ENCODE data around the gene CGNL1. TPM values are rescaled to one million over a fixed set of nuclear protein-coding genes. Genes with fewer than 3 reads are reported as not detected.

CGNL1 gene
- total and polyA plus RNA-seq, 8 donors = 0.29 to 36.2 (median 19.5) TPM

GRCh38 chr15:57561041-57561711, 184.9 kb downstream of the CGNL1 start:
- no peaks in the 10 kb centered on the region for H3K9me3 ChIP-seq
- TF ChIP-seq EP300 (IDR thresholded peaks at IDR 0.05) (no peak), CTCF (IDR thresholded peaks at IDR 0.05) (peak in 6 of 7 experiments; percentile 46 to 94 (median 88)), POLR2AphosphoS5 (IDR thresholded peaks at IDR 0.05) (peak in 2 of 3 donors; percentile 42 to 52)
- H3K4me1 ChIP-seq = peaks cover 6 to 26% (median 18%) of the 10 kb centered on the region in 4 donors
- intact Hi-C loops (cut with DNase I; ENCODE audit: low total_unique reads) = loop anchor here (10.0 kb wide), 1 partner anchor 54 kb away; no protein-coding TSS in a partner anchor
- H3K36me3 ChIP-seq = no peaks in the 10 kb centered on the region
- peak overlapping the region in 4 of 5 donors; percentile 4 to 37 (median 32) for H3K27ac ChIP-seq
- 32 to 42% (median 36%) methylated on average over 9 of the region's 9 CpGs for WGBS, 5 donors
- H3K27me3 ChIP-seq = no peaks in the 10 kb centered on the region
- peak; percentile 87 to 92 for DNase-seq
- H3K4me3 ChIP-seq = no peak overlapping the region

- Histone ChIP-seq H3K4me3 (no peak overlapping the region), H3K4me1 (peaks cover 6 to 32% (median 21%) of the 10 kb centered on the region in 4 donors), H3K9me3 (no peaks in the 10 kb centered on the region), H3K36me3 (no peaks in the 10 kb centered on the region), H3K27me3 (no peaks in the 10 kb centered on the region), H3K27ac (peak overlapping the region in 1 of 5 donors; percentile 4)
- intact Hi-C loops (cut with DNase I; ENCODE audit: low total_unique reads) = loop anchor here (10.0 kb wide), 1 partner anchor 53 kb away; no protein-coding TSS in a partner anchor
- 72 to 81% (median 80%) methylated on average over 11 of the region's 11 CpGs for WGBS, 5 donors
- TF ChIP-seq POLR2AphosphoS5 (IDR thresholded peaks at IDR 0.05) = peak in 1 of 3 donors; percentile 38
- TF ChIP-seq POLR2A (IDR thresholded peaks at IDR 0.05) = no peak
- no peak for TF ChIP-seq EP300 (IDR thresholded peaks at IDR 0.05)
- DNase-seq = peak in 1 of 2 donors; percentile 56
Observed at GRCh38 chr15:57562196-57562769, 186.0 kb downstream of the CGNL1 start.

GRCh38 chr15:57563416-57563815, 187.1 kb downstream of the CGNL1 start:
- no peaks in the 10 kb centered on the region for H3K9me3 ChIP-seq
- no peak overlapping the region for H3K27ac ChIP-seq
- intact Hi-C loops (cut with DNase I; ENCODE audit: low total_unique reads) = loop anchor here (10.0 kb wide), 1 partner anchor 51 kb away; no protein-coding TSS in a partner anchor
- peaks cover 6 to 34% (median 21%) of the 10 kb centered on the region in 4 donors for H3K4me1 ChIP-seq
- H3K27me3 ChIP-seq = no peaks in the 10 kb centered on the region
- no peak for DNase-seq
- WGBS, 5 donors = 62 to 84% (median 77%) methylated on average over 6 of the region's 6 CpGs
- TF ChIP-seq POLR2A (IDR thresholded peaks at IDR 0.05) (no peak), POLR2AphosphoS5 (IDR thresholded peaks at IDR 0.05) (no peak), EP300 (IDR thresholded peaks at IDR 0.05) (no peak), CTCF (IDR thresholded peaks at IDR 0.05) (no peak)
- no peak overlapping the region for H3K4me3 ChIP-seq
- H3K36me3 ChIP-seq = no peaks in the 10 kb centered on the region

GRCh38 chr15:57565311-57565710, 189.0 kb downstream of the CGNL1 start:
- Histone ChIP-seq H3K36me3 (no peaks in the 10 kb centered on the region), H3K9me3 (no peaks in the 10 kb centered on the region), H3K4me3 (no peak overlapping the region), H3K27ac (peak overlapping the region in 1 of 5 donors; percentile 6), H3K4me1 (peaks cover 2 to 28% (median 16%) of the 10 kb centered on the region in 4 donors), H3K27me3 (no peaks in the 10 kb centered on the region)
- DNase-seq = peak in 1 of 2 donors; percentile 74
- intact Hi-C loops (cut with DNase I; ENCODE audit: low total_unique reads) = loop anchor here (10.0 kb wide), 1 partner anchor 49 kb away; no protein-coding TSS in a partner anchor
- TF ChIP-seq POLR2AphosphoS5 (IDR thresholded peaks at IDR 0.05) = no peak
- no peak for TF ChIP-seq CTCF (IDR thresholded peaks at IDR 0.05)
- TF ChIP-seq POLR2A (IDR thresholded peaks at IDR 0.05) = no peak
- TF ChIP-seq EP300 (IDR thresholded peaks at IDR 0.05) = no peak
- WGBS, 5 donors = 19 to 42% (median 34%) methylated on average over 10 of the region's 10 CpGs
